ENCODE results near the gene NFYA. TPM values are rescaled to one million over a fixed set of nuclear protein-coding genes. Genes with fewer than 3 reads are reported as not detected.
"Not testable (repeated sequence)": the region's sequence is repeated elsewhere in the genome, so short reads cannot be mapped to it uniquely, and the experiment has no call there.

The NFYA gene
- total RNA-seq, 1 donor from 2014 or later, result 34.6 TPM

DNA sequence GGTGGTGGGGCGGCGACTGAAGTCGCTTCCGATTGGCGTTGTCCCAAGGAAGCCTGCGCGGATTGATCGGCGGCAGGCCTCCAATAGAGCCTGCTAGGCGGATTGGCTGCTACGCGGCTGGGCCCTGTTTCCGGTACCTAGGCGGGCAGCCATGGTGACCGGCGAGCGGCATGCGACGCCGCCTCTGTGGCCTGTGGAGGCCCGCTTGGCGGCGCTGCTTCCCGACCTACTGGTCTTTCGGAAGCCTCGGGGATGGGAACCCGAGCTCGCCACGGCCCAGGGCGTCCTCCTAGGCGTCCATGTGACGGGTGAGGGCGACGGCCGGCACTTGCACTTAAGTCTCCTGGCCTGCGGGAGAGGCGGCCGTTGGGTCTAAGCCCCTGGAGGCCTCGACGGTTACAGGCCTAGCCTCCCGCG, 28.1 kb downstream of the NFYA start:
- DNase-seq (ENCODE audit: low spot score in 2 of 2) (no peak), FAIRE-seq (no peak)

DNA sequence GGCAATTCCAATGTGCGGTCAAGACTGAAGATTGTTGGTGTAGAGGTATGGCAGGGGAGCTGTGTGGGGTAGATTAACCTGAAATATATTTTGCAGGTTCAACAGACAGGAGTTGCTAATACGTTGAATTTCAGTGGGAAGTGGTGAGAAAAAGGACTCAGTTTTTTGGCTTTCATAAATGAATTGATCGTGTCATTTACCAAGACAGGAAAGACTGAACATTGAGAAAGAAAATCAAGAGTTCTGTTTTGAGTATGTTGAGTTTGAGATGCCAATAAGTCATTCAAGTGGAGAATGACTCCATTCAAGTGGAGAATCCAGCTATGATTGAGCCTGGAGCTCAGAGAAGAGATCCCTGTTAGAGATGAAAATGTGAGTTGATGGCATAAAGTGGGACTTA, 31.1 kb downstream of the NFYA start:
- no peak for FAIRE-seq
- no peak for DNase-seq (ENCODE audit: low spot score in 2 of 2)

DNA sequence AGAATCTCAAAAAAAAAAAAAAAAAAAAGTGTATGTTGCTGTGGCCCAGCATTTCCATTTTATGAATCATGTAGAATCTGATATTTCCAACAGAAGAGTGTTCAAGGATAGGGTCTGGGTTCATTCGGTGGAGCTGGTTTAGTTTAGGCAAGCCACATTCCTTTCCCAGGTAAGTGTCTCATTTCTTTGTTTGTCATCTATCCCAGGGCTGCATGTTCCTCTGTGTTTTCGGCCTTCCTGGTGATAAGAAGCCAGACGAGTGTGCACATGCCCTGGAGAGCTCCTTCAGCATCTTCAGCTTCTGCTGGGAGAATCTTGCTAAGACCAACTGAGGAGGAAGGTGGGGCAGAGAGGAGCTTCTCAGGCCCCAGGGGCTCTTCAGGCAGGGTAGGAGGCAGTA, 38.2 kb downstream of the NFYA start:
- no peak for FAIRE-seq
- DNase-seq (ENCODE audit: low spot score in 2 of 2), result no peak

DNA sequence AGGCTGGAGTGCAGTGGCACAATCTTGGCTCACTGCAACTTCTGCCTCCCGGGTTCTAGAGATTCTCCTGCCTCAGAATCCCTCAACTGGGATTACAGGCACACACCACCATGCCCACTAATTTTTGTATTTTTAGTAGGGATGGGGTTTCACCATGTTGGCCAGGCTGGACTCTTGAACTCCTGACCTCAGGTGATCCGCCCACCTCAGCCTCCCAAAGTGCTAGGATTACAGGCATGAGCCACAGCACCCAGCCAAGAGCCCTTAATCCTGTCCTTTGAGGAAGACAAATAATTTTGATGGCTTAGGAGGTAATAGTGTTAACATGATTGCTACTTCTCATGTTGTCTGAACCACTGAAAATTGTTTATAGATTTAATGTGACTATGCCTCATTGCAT, 42.3 kb downstream of the NFYA start:
- not testable (repeated sequence) for FAIRE-seq; DNase-seq (ENCODE audit: low spot score in 2 of 2)

DNA sequence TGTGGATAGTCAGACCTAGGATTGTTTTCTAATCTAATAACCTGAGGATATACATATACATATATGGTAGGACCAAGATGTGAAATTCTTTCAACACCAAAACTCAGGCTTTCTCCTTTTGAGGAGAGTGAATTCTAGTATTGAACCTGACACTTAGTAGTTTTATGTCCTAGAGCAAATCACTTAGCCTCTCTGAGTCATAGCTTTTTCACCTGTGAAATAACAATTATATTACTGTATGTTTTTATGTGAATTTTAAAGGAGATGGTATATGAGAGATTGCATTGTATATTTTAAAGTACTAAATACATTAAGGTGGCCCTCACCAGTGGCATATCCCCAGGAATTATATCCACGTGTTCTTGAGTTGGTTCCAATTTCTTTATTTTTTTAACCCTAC, 46.7 kb downstream of the NFYA start:
- no peak for FAIRE-seq
- DNase-seq (ENCODE audit: low spot score in 2 of 2), result no peak

DNA sequence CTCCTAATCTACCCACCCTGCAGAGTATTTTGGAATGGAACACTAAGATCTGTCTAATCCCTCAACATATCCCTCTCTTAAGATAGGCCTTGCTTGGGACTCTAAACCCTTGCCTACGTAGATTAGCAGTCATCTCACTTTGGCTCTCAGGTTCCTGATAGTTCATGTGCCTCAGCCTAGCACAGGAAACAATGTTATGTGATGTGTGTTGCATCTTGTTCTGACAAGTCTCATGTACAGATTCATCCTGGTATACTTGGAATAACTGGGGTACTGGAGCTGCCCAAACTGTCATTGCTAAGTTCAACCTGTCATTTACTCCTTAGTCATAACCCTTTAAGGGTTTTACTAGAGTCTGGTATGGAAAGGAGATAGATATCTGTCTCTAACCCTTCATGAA, 47.3 kb downstream of the NFYA start:
- no peak for FAIRE-seq
- DNase-seq (ENCODE audit: low spot score in 2 of 2), result no peak

DNA sequence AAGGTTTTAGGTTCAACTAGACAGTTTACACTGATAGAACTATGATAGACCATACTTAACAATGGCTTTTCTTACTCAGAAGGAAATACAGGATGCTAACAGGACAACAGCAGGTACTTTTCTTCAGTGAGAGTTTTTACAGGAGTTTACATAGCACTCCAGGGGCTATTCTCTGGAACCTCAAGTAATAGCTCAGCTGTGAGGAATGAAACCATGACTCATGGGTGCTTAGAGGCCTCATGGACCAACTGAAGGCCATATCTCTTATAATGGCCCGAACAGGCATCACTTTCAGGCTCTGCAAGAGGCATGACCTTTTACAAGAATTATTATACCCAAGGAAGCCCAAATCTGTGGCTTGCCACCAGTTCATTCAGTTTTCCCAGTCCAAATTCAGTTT, 49.6 kb downstream of the NFYA start:
- FAIRE-seq, result no peak
- DNase-seq (ENCODE audit: low spot score in 2 of 2), result no peak

DNA sequence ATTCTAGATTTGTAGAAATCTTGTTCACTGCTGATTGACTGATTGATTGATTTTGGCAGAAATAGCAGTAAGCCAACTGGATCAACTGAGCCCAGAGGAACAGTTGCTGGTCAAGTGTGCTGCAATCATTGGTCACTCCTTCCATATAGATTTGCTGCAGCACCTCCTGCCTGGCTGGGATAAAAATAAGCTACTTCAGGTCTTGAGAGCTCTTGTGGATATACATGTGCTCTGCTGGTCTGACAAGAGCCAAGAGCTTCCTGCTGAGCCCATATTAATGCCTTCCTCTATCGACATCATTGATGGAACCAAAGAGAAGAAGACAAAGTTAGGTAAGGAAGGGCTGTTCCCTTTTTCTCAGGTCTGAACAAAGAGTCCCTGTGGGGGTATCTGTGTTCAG, 50.1 kb downstream of the NFYA start:
- FAIRE-seq, result no peak
- no peak for DNase-seq (ENCODE audit: low spot score in 2 of 2)

DNA sequence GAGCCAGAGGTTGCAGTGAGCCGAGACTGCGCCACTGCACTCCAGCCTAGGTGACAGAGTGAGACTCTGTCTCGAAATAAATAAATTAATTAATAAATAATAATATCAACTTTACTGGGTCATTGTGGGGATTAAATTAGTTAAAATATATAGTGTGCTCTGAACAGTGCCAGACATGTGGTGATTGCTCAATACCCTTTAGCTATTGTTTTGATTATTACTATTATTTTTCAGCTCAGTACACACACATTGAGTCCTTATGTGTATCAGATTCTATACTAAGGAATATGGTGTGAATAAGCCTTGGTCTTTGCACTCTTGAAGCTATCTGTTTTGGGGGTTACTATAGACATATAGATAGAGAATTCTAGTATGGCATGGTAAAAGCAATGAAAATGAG, 52.5 kb downstream of the NFYA start:
- FAIRE-seq, result no peak
- no peak for DNase-seq (ENCODE audit: low spot score in 2 of 2)

DNA sequence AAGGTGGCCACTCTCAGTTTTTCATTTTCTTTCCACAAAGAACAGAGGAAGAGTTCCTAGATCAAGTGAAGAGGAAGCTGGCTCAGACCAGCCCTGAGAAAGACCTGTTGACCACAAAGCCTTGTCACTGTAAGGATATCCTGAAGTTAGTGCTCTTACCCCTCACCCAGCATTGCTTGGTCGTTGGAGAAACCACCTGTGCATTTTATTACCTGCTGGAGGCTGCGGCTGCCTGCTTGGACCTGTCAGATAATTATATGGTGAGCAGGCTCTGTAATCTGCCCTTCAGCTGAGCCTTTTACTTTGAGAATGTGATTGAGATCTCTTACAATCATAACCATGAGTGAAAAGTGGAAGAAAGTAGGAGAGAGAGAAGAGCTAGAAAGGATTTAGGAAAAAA, 59.5 kb downstream of the NFYA start:
- DNase-seq (ENCODE audit: low spot score in 2 of 2), result no peak
- no peak for FAIRE-seq

DNA sequence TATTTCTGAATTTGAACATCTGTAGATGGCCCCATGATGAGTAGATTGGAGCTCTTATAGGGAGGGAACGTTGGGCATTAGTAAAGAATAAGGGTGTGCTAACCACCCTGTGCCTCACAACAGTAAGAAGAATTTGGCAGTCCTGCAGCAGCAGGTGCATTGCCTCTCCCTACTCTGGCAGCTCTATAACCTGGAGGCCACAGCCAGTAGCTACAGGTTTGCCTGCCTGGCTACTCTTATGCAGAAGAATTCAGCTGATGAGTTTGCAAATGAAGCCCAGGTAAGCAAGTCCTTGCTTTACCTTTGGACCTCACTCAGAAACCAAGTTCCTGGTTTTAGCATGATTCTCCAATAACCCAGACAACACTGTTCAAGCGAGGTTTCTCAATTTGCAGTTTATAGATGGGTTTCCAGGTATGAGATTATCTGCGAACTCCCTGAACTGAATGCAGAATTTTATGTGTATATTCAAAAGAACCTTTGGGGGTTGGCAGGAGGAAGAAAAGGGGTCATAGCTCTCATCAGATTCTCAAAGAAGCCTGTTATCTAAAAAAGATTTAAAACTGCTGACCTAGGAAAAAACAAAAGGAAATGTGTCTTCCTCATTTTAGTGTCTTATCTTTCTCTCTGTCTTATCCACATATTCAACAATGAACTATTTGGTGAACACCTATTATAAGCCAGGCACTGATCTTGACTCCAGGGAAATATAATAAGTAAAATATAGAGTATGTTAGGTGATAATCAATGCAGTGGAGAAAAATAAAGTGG, 62.5 kb downstream of the NFYA start:
- FAIRE-seq (no peak), DNase-seq (ENCODE audit: low spot score in 2 of 2) (no peak)

DNA sequence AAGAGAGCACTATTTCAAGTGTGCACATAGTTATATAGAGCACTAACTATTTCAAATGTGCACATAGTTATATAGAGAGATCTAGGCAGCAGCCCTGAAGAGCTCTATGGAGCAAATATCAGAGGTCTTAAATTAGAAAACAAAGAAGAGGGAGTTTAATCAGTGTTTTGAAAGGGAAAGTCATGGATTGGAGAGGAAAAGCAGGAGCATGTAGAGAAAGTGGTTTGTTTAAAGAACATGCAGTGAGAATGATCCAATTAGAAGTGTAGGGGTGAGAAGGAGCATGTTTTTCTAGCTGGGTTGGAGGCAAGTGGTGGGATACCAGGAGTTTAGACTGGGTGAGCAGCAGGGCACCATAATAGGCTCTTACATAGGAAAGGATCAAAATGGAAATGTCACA, 64.1 kb downstream of the NFYA start:
- no peak for DNase-seq (ENCODE audit: low spot score in 2 of 2)
- FAIRE-seq, result no peak

DNA sequence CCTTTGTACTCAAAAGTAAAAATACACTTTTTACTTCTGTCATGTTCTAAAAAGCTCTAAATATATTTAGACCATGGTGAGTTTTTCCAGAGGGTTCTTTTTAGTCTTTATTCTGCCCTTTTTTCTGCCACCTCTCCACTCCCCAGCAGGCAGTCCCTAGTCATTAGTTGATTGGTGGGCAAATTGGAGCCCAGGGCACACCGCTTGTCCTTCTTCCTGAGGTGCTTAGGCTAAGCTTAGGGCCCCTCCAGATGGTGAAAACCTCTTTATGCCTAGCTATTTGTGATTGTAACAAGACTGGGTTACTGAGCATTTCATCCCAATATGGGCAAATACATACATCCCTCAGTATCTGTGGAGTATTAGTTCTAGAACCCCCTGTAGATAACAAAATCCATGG, 75.1 kb downstream of the NFYA start:
- no peak for FAIRE-seq
- no peak for DNase-seq (ENCODE audit: low spot score in 2 of 2)

Other genes starting within 250 kb of the NFYA start
- under 0.01 TPM for gene UNC5CL, start 33.8 kb upstream of the NFYA start, total RNA-seq
- 0.82 TPM for gene TSPO2, start 30.5 kb upstream of the NFYA start, total RNA-seq
- not detected for gene APOBEC2, start 19.8 kb upstream of the NFYA start, total RNA-seq
- 6.9 TPM for gene OARD1, start 618 bp upstream of the NFYA start, total RNA-seq
- 0.41 TPM for gene TREML1, start 81.4 kb downstream of the NFYA start, total RNA-seq
- 4.9 TPM for gene TREM2, start 90.1 kb downstream of the NFYA start, total RNA-seq
- gene TREML2, start 128.2 kb downstream of the NFYA start, total RNA-seq, result under 0.01 TPM
- not detected for gene TREML4, start 155.4 kb downstream of the NFYA start, total RNA-seq
- not detected for gene TREM1, start 213.7 kb downstream of the NFYA start, total RNA-seq